Smooth muscle cell (in vitro differentiated cells): Measurements from ENCODE around the gene SMTN. TPM values are rescaled to one million over a fixed set of nuclear protein-coding genes. Genes with fewer than 3 reads are reported as not detected.

Experiments used
- DNase-seq: peaks from one replicate; lab custom pipeline; 2025; ENCODE audit not compliant: unreplicated experiment; lab: John Stamatoyannopoulos, UW
- H2AFZ ChIP-seq: fragments of 200-600 bp; sonication (generic); 2 replicates; pipeline ENCODE4 v1.6.0; 2016; ENCODE audit warnings: antibody characterized with exemption, low read depth, mild to moderate bottlenecking
- H3F3A ChIP-seq: fragments of 200-600 bp; sonication (generic); 2 replicates; pipeline ENCODE4 v1.6.0; 2017; ENCODE audit warnings: antibody characterized with exemption, low read depth
- H3K27ac ChIP-seq: fragments of 200-600 bp; sonication (generic); 2 replicates; pipeline ENCODE4 v1.5.1; 2016; ENCODE audit warnings: low read depth, mild to moderate bottlenecking
- H3K27me3 ChIP-seq: fragments of 200-600 bp; sonication (generic); 2 replicates; pipeline ENCODE4 v1.6.1; 2016; ENCODE audit warnings: low read depth, mild to moderate bottlenecking
- H3K36me3 ChIP-seq: fragments of 200-600 bp; sonication (generic); 2 replicates; pipeline ENCODE4 v1.5.1; 2016; ENCODE audit warnings: low read depth
- H3K4me1 ChIP-seq: fragments of 200-600 bp; sonication (generic); 2 replicates; pipeline ENCODE4 v1.5.1; 2016; ENCODE audit warnings: low read depth
- H3K4me2 ChIP-seq: fragments of 200-600 bp; sonication (generic); 2 replicates; pipeline ENCODE4 v1.6.0; 2016; ENCODE audit warnings: mild to moderate bottlenecking
- H3K4me3 ChIP-seq: fragments of 200-600 bp; sonication (generic); 2 replicates; pipeline ENCODE4 v1.5.1; 2016; ENCODE audit warnings: mild to moderate bottlenecking
- H3K79me2 ChIP-seq: fragments of 200-600 bp; sonication (generic); 2 replicates; pipeline ENCODE4 v1.6.0; 2016; ENCODE audit warnings: low read depth, mild to moderate bottlenecking
- H3K9ac ChIP-seq: fragments of 200-600 bp; sonication (generic); 2 replicates; pipeline ENCODE4 v1.6.0; 2016; ENCODE audit warnings: low read depth
- H3K9me3 ChIP-seq: fragments of 200-600 bp; sonication (generic); replicated peaks from 2 replicates; pipeline ENCODE4 v1.5.1; 2016; ENCODE audit warnings: low read depth
- H4K20me1 ChIP-seq: fragments of 200-600 bp; sonication (generic); 2 replicates; pipeline ENCODE4 v1.6.0; 2016; ENCODE audit warnings: low read depth
- CTCF ChIP-seq: fragments of 200-600 bp; sonication (generic); IDR thresholded peaks from 2 replicates; pipeline ENCODE4 v1.5.1; 2017; ENCODE audit warnings: borderline replicate concordance, mild to moderate bottlenecking, antibody characterized with exemption; ENCODE audit not compliant: insufficient read depth, poor library complexity, severe bottlenecking
- WGBS: methylation state at CpG from one replicate; pipeline ENCODE4 v1.1.7; 2016; ENCODE audit warnings: low lambda C conversion rate; 5-methylcytosine and 5-hydroxymethylcytosine counted together
- polyA plus RNA-seq: library from polyadenylated mRNA; unstranded; fragments of >200 nt; fragmentation: Nextera tagmentation; extraction: Ambion mirVana; gene quantifications from 2 replicates; pipeline ENCODE4 v1.2.1, GENCODE V29; 2016
- total RNA-seq: library from RNA; depleted of rRNA; stranded (reverse); fragments of >200 nt; gene quantifications from 2 replicates; pipeline ENCODE4 v1.2.3, GENCODE V29; 2014

SMTN gene
- total and polyA plus RNA-seq, 2 experiments from 2014 or later, result 58.6 to 108 TPM

- Histone ChIP-seq H4K20me1 (no peaks in the 10 kb centered on the region), H3K27ac (no peak overlapping the region), H3K4me2 (no peak overlapping the region), H3F3A (no peaks in the 10 kb centered on the region), H3K4me1 (peaks cover 6% of the 10 kb centered on the region), H3K27me3 (peaks cover 26% of the 10 kb centered on the region), H3K4me3 (no peak overlapping the region), H3K9me3 (no peaks in the 10 kb centered on the region), H3K79me2 (no peaks in the 10 kb centered on the region), H3K9ac (no peak overlapping the region), H2AFZ (no peak overlapping the region), H3K36me3 (no peaks in the 10 kb centered on the region)
- no peak for DNase-seq
- 85% methylated on average over 3 of the region's 3 CpGs for WGBS
- no peak for TF ChIP-seq CTCF
Observed at GRCh38 chr22:31139066-31139465, 57.9 kb downstream of the SMTN start.

- Histone ChIP-seq H3K79me2 (no peaks in the 10 kb centered on the region), H3K9ac (no peak within 1 kb of the TSS), H3K36me3 (no peaks in the 10 kb centered on the region), H3K4me3 (no peak within 1 kb of the TSS), H4K20me1 (no peaks in the 10 kb centered on the region), H3K9me3 (no peaks in the 10 kb centered on the region), H3K27ac (no peak within 1 kb of the TSS), H3K4me1 (peaks cover 6% of the 10 kb centered on the region), H3K27me3 (peaks cover 26% of the 10 kb centered on the region), H3F3A (no peaks in the 10 kb centered on the region), H2AFZ (no peak within 1 kb of the TSS), H3K4me2 (no peak within 1 kb of the TSS)
- 12% methylated on average over 23 of the region's 24 CpGs for WGBS
- TF ChIP-seq CTCF, result no peak
- no peak for DNase-seq
Observed at GRCh38 chr22:31139866-31140716, 59.0 kb downstream of the SMTN start, which contains the start of gene PLA2G3. PLA2G3 (minus strand) TSS chr22:31140508; CDS start chr22:31140354, 154 bp downstream.

- WGBS, result 94% methylated on average over 5 of the region's 5 CpGs
- Histone ChIP-seq H3K4me1 (peaks cover 6% of the 10 kb centered on the region), H2AFZ (no peak overlapping the region), H3K4me3 (no peak overlapping the region), H3K27me3 (peaks cover 26% of the 10 kb centered on the region), H3K36me3 (no peaks in the 10 kb centered on the region), H3K4me2 (no peak overlapping the region), H3K27ac (no peak overlapping the region), H3K9me3 (no peaks in the 10 kb centered on the region), H3F3A (no peaks in the 10 kb centered on the region), H4K20me1 (no peaks in the 10 kb centered on the region), H3K9ac (no peak overlapping the region), H3K79me2 (no peaks in the 10 kb centered on the region)
- no peak for TF ChIP-seq CTCF
- DNase-seq, result no peak
Observed at GRCh38 chr22:31140746-31141145, 59.6 kb downstream of the SMTN start.
